Measurements from ENCODE around the gene PANK1.

The PANK1 gene

GRCh38 chr10:89609833-89610346 lies 35.2 kb downstream of the PANK1 start:
- no peak overlapping the region for H2AK5ac ChIP-seq (ENCODE audit: low read depth, low read length)
- no peak overlapping the region for H2BK15ac ChIP-seq (ENCODE audit: low read length)
- H3K27ac ChIP-seq (replicated peaks; ENCODE audit: low read length): no peak overlapping the region
- H2BK120ac ChIP-seq (ENCODE audit: low read depth, low read length): no peak overlapping the region
- H3K18ac ChIP-seq (ENCODE audit: low read length): no peak overlapping the region
- no peak overlapping the region for H4K91ac ChIP-seq (ENCODE audit: low read depth, low read length, poor library complexity)
- no peak overlapping the region for H2AFZ ChIP-seq (ENCODE audit: low read length)
- WGBS, 2 donors (ENCODE audit: extremely low coverage in 2 of 2, insufficient read length in 2 of 2, insufficient replicate concordance in 1 of 2): no CpG with 5 or more reads among the region's 2 CpGs
- H2BK12ac ChIP-seq (ENCODE audit: low read length): no peak overlapping the region
- H2BK5ac ChIP-seq (ENCODE audit: low read length): no peak overlapping the region
- no peak overlapping the region for H3K4me2 ChIP-seq (ENCODE audit: insufficient read depth, low read length, poor library complexity, severe bottlenecking)
- no peak overlapping the region for H3K9ac ChIP-seq (ENCODE audit: low read depth, low read length, poor library complexity)
- H3K4ac ChIP-seq (ENCODE audit: low read length): no peak overlapping the region
- no peaks in the 10 kb centered on the region for H3K27me3 ChIP-seq (ENCODE audit: control insufficient read depth in 3 of 3, insufficient read depth in 3 of 3, low read depth in 1 of 3, low read length in 3 of 3)
- H3K36me3 ChIP-seq (replicated peaks in 1 of 2; ENCODE audit: control insufficient read depth in 2 of 2, insufficient read depth in 2 of 2, low read length in 2 of 2): peaks cover 13 to 78% of the 10 kb centered on the region in 2 donors
- H3K23ac ChIP-seq (ENCODE audit: low read depth, low read length, poor library complexity): no peak overlapping the region
- H3K9me3 ChIP-seq (replicated peaks in 1 of 2; ENCODE audit: control insufficient read depth in 2 of 2, insufficient read depth in 1 of 2, low read depth in 1 of 2, low read length in 2 of 2): no peaks in the 10 kb centered on the region
- no peak for DNase-seq (ENCODE audit: low spot score)
- no peak overlapping the region for H3K4me3 ChIP-seq (ENCODE audit: low read length in 2 of 2)
- H3K4me1 ChIP-seq (ENCODE audit: control insufficient read depth in 2 of 2, insufficient read depth in 1 of 2, low read depth in 1 of 2, low read length in 2 of 2): no peaks in the 10 kb centered on the region
- H3K14ac ChIP-seq (ENCODE audit: low read length): no peak overlapping the region
- peaks cover 2% of the 10 kb centered on the region for H3K79me1 ChIP-seq (ENCODE audit: low read depth, low read length)
- no peak overlapping the region for H4K8ac ChIP-seq (ENCODE audit: low read depth, low read length)

- Histone ChIP-seq H2BK120ac (ENCODE audit: low read depth, low read length) (no peak overlapping the region), H4K8ac (ENCODE audit: low read depth, low read length) (no peak overlapping the region), H3K36me3 (replicated peaks in 1 of 2; ENCODE audit: control insufficient read depth in 2 of 2, insufficient read depth in 2 of 2, low read length in 2 of 2) (peaks cover 2 to 87% of the 10 kb centered on the region in 2 donors), H2BK5ac (ENCODE audit: low read length) (no peak overlapping the region), H3K9me3 (replicated peaks in 1 of 2; ENCODE audit: control insufficient read depth in 2 of 2, insufficient read depth in 1 of 2, low read depth in 1 of 2, low read length in 2 of 2) (no peaks in the 10 kb centered on the region), H3K27ac (replicated peaks; ENCODE audit: low read length) (no peak overlapping the region), H3K27me3 (ENCODE audit: control insufficient read depth in 3 of 3, insufficient read depth in 3 of 3, low read depth in 1 of 3, low read length in 3 of 3) (no peaks in the 10 kb centered on the region), H2BK15ac (ENCODE audit: low read length) (no peak overlapping the region), H3K4ac (ENCODE audit: low read length) (no peak overlapping the region), H3K4me2 (ENCODE audit: insufficient read depth, low read length, poor library complexity, severe bottlenecking) (no peak overlapping the region), H2BK12ac (ENCODE audit: low read length) (no peak overlapping the region), H4K91ac (ENCODE audit: low read depth, low read length, poor library complexity) (no peak overlapping the region), H2AFZ (ENCODE audit: low read length) (no peak overlapping the region), H2AK5ac (ENCODE audit: low read depth, low read length) (no peak overlapping the region), H3K4me1 (ENCODE audit: control insufficient read depth in 2 of 2, insufficient read depth in 1 of 2, low read depth in 1 of 2, low read length in 2 of 2) (no peaks in the 10 kb centered on the region), H3K14ac (ENCODE audit: low read length) (no peak overlapping the region), H3K9ac (ENCODE audit: low read depth, low read length, poor library complexity) (no peak overlapping the region), H3K4me3 (ENCODE audit: low read length in 2 of 2) (no peak overlapping the region), H3K18ac (ENCODE audit: low read length) (no peak overlapping the region), H3K79me1 (ENCODE audit: low read depth, low read length) (no peaks in the 10 kb centered on the region), H3K23ac (ENCODE audit: low read depth, low read length, poor library complexity) (no peak overlapping the region)
- no CpG with 5 or more reads among the region's 5 CpGs for WGBS, 2 donors (ENCODE audit: extremely low coverage in 2 of 2, insufficient read length in 2 of 2, insufficient replicate concordance in 1 of 2)
- no peak for DNase-seq (ENCODE audit: low spot score)
Measured at GRCh38 chr10:89604200-89604599, 40.8 kb downstream of the PANK1 start.

GRCh38 chr10:89602919-89603318 lies 42.1 kb downstream of the PANK1 start:
- Histone ChIP-seq H2BK15ac (ENCODE audit: low read length) (no peak overlapping the region), H4K8ac (ENCODE audit: low read depth, low read length) (no peak overlapping the region), H2AFZ (ENCODE audit: low read length) (no peak overlapping the region), H3K9ac (ENCODE audit: low read depth, low read length, poor library complexity) (no peak overlapping the region), H3K27ac (replicated peaks; ENCODE audit: low read length) (no peak overlapping the region), H3K4me2 (ENCODE audit: insufficient read depth, low read length, poor library complexity, severe bottlenecking) (no peak overlapping the region), H3K18ac (ENCODE audit: low read length) (no peak overlapping the region), H3K27me3 (ENCODE audit: control insufficient read depth in 3 of 3, insufficient read depth in 3 of 3, low read depth in 1 of 3, low read length in 3 of 3) (no peaks in the 10 kb centered on the region), H2BK12ac (ENCODE audit: low read length) (no peak overlapping the region), H4K91ac (ENCODE audit: low read depth, low read length, poor library complexity) (no peak overlapping the region), H3K4ac (ENCODE audit: low read length) (no peak overlapping the region), H2AK5ac (ENCODE audit: low read depth, low read length) (no peak overlapping the region), H3K9me3 (replicated peaks in 1 of 2; ENCODE audit: control insufficient read depth in 2 of 2, insufficient read depth in 1 of 2, low read depth in 1 of 2, low read length in 2 of 2) (no peaks in the 10 kb centered on the region), H2BK5ac (ENCODE audit: low read length) (no peak overlapping the region), H3K23ac (ENCODE audit: low read depth, low read length, poor library complexity) (no peak overlapping the region), H2BK120ac (ENCODE audit: low read depth, low read length) (no peak overlapping the region), H3K36me3 (replicated peaks in 1 of 2; ENCODE audit: control insufficient read depth in 2 of 2, insufficient read depth in 2 of 2, low read length in 2 of 2) (peaks cover 7 to 88% of the 10 kb centered on the region in 2 donors), H3K4me1 (ENCODE audit: control insufficient read depth in 2 of 2, insufficient read depth in 1 of 2, low read depth in 1 of 2, low read length in 2 of 2) (no peaks in the 10 kb centered on the region), H3K4me3 (ENCODE audit: low read length in 2 of 2) (no peak overlapping the region), H3K14ac (ENCODE audit: low read length) (no peak overlapping the region), H3K79me1 (ENCODE audit: low read depth, low read length) (no peaks in the 10 kb centered on the region)
- no CpG with 5 or more reads among the region's 2 CpGs for WGBS, 2 donors (ENCODE audit: extremely low coverage in 2 of 2, insufficient read length in 2 of 2, insufficient replicate concordance in 1 of 2)
- no peak for DNase-seq (ENCODE audit: low spot score)

- Histone ChIP-seq H2BK15ac (ENCODE audit: low read length) (no peak overlapping the region), H3K36me3 (replicated peaks in 1 of 2; ENCODE audit: control insufficient read depth in 2 of 2, insufficient read depth in 2 of 2, low read length in 2 of 2) (peaks cover 7 to 89% of the 10 kb centered on the region in 2 donors), H3K4me3 (ENCODE audit: low read length in 2 of 2) (no peak overlapping the region), H3K79me1 (ENCODE audit: low read depth, low read length) (no peaks in the 10 kb centered on the region), H3K4me2 (ENCODE audit: insufficient read depth, low read length, poor library complexity, severe bottlenecking) (no peak overlapping the region), H3K27ac (replicated peaks; ENCODE audit: low read length) (no peak overlapping the region), H2AK5ac (ENCODE audit: low read depth, low read length) (no peak overlapping the region), H3K27me3 (ENCODE audit: control insufficient read depth in 3 of 3, insufficient read depth in 3 of 3, low read depth in 1 of 3, low read length in 3 of 3) (no peaks in the 10 kb centered on the region), H3K9ac (ENCODE audit: low read depth, low read length, poor library complexity) (no peak overlapping the region), H3K4ac (ENCODE audit: low read length) (no peak overlapping the region), H2BK5ac (ENCODE audit: low read length) (no peak overlapping the region), H3K4me1 (ENCODE audit: control insufficient read depth in 2 of 2, insufficient read depth in 1 of 2, low read depth in 1 of 2, low read length in 2 of 2) (no peaks in the 10 kb centered on the region), H3K18ac (ENCODE audit: low read length) (no peak overlapping the region), H2BK12ac (ENCODE audit: low read length) (no peak overlapping the region), H3K23ac (ENCODE audit: low read depth, low read length, poor library complexity) (no peak overlapping the region), H3K9me3 (replicated peaks in 1 of 2; ENCODE audit: control insufficient read depth in 2 of 2, insufficient read depth in 1 of 2, low read depth in 1 of 2, low read length in 2 of 2) (no peaks in the 10 kb centered on the region), H3K14ac (ENCODE audit: low read length) (no peak overlapping the region), H2AFZ (ENCODE audit: low read length) (no peak overlapping the region), H4K8ac (ENCODE audit: low read depth, low read length) (no peak overlapping the region), H4K91ac (ENCODE audit: low read depth, low read length, poor library complexity) (no peak overlapping the region), H2BK120ac (ENCODE audit: low read depth, low read length) (no peak overlapping the region)
- no CpG with 5 or more reads among the region's 2 CpGs for WGBS, 2 donors (ENCODE audit: extremely low coverage in 2 of 2, insufficient read length in 2 of 2, insufficient replicate concordance in 1 of 2)
- no peak for DNase-seq (ENCODE audit: low spot score)
Measured at GRCh38 chr10:89601728-89602361, 43.2 kb downstream of the PANK1 start.
